A673 (cell line): Measurements from ENCODE around the gene FASTK. TPM values are rescaled to one million over a fixed set of nuclear protein-coding genes. Genes with fewer than 3 reads are reported as not detected.

ENCODE experiments used
- BruUV-seq: library from RNA; stranded (reverse); fragments of 400-500 nt; replicated peaks from 2 replicates; lab custom pipeline; 2021; lab: Mats Ljungman, UMichigan
- CTCF ChIA-PET: fragments of 300-600 bp; sonication (Branson Sonifier 250); formaldehyde crosslinking; loops from one replicate; lab custom pipeline; 2022; ENCODE audit warnings: antibody characterized with exemption; lab: Charles Lee
- POLR2A ChIA-PET: fragments of 300-600 bp; sonication (Branson Sonifier 250); formaldehyde crosslinking; loops from one replicate; lab custom pipeline; 2022; ENCODE audit warnings: antibody characterized with exemption; ENCODE audit not compliant: low non-redundant PET; lab: Charles Lee
- DNase-seq: peaks from one replicate; pipeline ENCODE4 v3.0.0-alpha.2; 2015; ENCODE audit warnings: low spot score
- H3K27ac ChIP-seq: fragments of 200-600 bp; sonication (generic); 2 replicates; pipeline ENCODE4 v1.5.1; 2016; ENCODE audit warnings: mixed run types, low read depth, mild to moderate bottlenecking, mixed read lengths, antibody characterized with exemption, low read length; ENCODE audit not compliant: poor library complexity, severe bottlenecking
- H3K27me3 ChIP-seq: fragments of 200-600 bp; sonication (generic); replicated peaks from 2 replicates; pipeline ENCODE4 v1.6.1; 2017; ENCODE audit warnings: mixed run types, low read depth, mild to moderate bottlenecking, mixed read lengths, antibody characterized with exemption, low read length; ENCODE audit not compliant: insufficient read depth, poor library complexity
- H3K36me3 ChIP-seq: fragments of 200-600 bp; sonication (generic); 2 replicates; pipeline ENCODE4 v1.6.1; 2016; ENCODE audit warnings: mixed run types, mild to moderate bottlenecking, mixed read lengths, antibody characterized with exemption, low read length; ENCODE audit not compliant: insufficient read depth, poor library complexity, severe bottlenecking
- H3K4me1 ChIP-seq: fragments of 200-600 bp; sonication (generic); 2 replicates; pipeline ENCODE4 v1.6.1; 2017; ENCODE audit warnings: mixed run types, mild to moderate bottlenecking, mixed read lengths, antibody characterized with exemption, low read length; ENCODE audit not compliant: insufficient read depth, poor library complexity, severe bottlenecking
- H3K4me3 ChIP-seq: fragments of 200-600 bp; sonication (generic); 2 replicates; pipeline ENCODE4 v1.5.1; 2016; ENCODE audit warnings: low read depth, mixed run types, mild to moderate bottlenecking, mixed read lengths, low read length; ENCODE audit not compliant: poor library complexity, severe bottlenecking
- H3K9me3 ChIP-seq: fragments of 200-600 bp; sonication (generic); 2 replicates; pipeline ENCODE4 v1.6.1; 2016; ENCODE audit warnings: mixed run types, low read depth, mild to moderate bottlenecking, mixed read lengths, antibody characterized with exemption, low read length; ENCODE audit not compliant: poor library complexity, severe bottlenecking
- CTCF ChIP-seq: fragments of 300-800, 200-600 bp; sonication (generic); conservative IDR thresholded peaks from 2 replicates; pipeline ENCODE4 v1.5.1; 2017; ENCODE audit warnings: low read depth, mild to moderate bottlenecking, antibody characterized with exemption, low read length, moderate library complexity, mixed read lengths
- EZH2 ChIP-seq: fragments of 200-600 bp; sonication (generic); IDR thresholded peaks from 2 replicates; pipeline ENCODE4 v1.6.1; 2017; ENCODE audit warnings: borderline replicate concordance, low read depth, mild to moderate bottlenecking, mixed read lengths, antibody characterized with exemption, low read length; ENCODE audit not compliant: poor library complexity, severe bottlenecking
- intact Hi-C: fragments of 100-400 bp; cut with micrococcal nuclease; formaldehyde crosslinking; loops from one replicate; pipeline ENCODE4 v1.10.0; 2022; ENCODE audit not compliant: unreplicated experiment
- total RNA-seq: library from RNA; stranded (reverse); gene quantifications from 2 replicates; pipeline ENCODE4 v1.2.3, GENCODE V29; 2021

FASTK gene
- total RNA-seq, 1 experiment from 2014 or later = 80.5 TPM

GRCh38 chr7:151099486-151100211, 19.0 kb upstream of the FASTK start:
- intact Hi-C loops = no loop called here
- POLR2A ChIA-PET = no interaction called here
- CTCF ChIA-PET = no interaction called here
- no peak for DNase-seq
- Histone ChIP-seq H3K9me3 (no peaks in the 10 kb centered on the region), H3K4me1 (no peaks in the 10 kb centered on the region), H3K36me3 (no peaks in the 10 kb centered on the region), H3K4me3 (no peak overlapping the region), H3K27ac (no peak overlapping the region), H3K27me3 (no peaks in the 10 kb centered on the region)
- BruUV-seq = no TSS peak
- TF ChIP-seq EZH2 (no peak), CTCF (no peak)

GRCh38 chr7:151095828-151096475, 15.3 kb upstream of the FASTK start:
- Histone ChIP-seq H3K27ac (no peak overlapping the region), H3K9me3 (no peaks in the 10 kb centered on the region), H3K27me3 (no peaks in the 10 kb centered on the region), H3K36me3 (peaks cover 5% of the 10 kb centered on the region), H3K4me1 (no peaks in the 10 kb centered on the region), H3K4me3 (no peak overlapping the region)
- intact Hi-C loops = no loop called here
- TF ChIP-seq CTCF (no peak), EZH2 (no peak)
- POLR2A ChIA-PET = interaction anchor here (0.7 kb wide), 1 partner anchor 12 kb away, joined by 9 read pairs; no protein-coding TSS in a partner anchor
- CTCF ChIA-PET = no interaction called here
- no peak for DNase-seq
- no TSS peak for BruUV-seq

DNA sequence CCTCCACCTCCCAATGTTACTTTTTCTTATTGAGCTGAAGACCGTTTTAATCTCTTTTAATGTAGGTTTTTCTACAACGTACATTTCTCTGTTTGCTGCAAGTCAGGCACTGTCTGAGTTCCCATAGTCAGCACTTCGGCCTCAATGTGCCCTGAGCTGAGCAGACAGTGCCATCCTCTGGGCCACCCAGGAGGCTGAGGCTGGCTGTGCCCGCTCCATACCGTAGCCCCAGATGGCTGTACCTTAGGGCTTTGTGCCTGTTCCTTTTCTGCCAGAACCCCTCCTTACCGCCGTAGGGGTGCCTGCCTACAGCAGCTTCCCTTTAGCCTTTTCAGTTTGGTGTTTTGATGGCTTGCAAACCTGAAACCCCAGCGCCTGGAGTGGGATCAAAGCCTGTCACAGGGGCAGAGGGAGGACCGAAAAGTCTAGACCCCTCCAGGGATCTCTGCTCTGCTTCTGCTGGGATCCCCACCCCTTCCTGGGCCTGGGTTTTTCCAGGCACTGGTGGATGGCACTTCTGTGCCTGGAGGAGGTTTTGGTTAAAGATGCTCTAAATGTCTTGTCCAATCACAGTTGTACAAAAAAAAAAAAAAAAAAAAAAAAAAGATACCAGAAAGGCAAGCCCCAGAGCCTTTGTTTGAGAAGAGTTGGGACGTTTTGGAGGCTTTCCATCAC, 14.7 kb upstream of the FASTK start:
- CTCF ChIA-PET = interaction anchor here (0.5 to 0.6 kb wide), 2 partner anchors 20 to 30 kb away, joined by 4 to 5 read pairs; no protein-coding TSS in a partner anchor
- POLR2A ChIA-PET = interaction anchor here (0.7 kb wide), 1 partner anchor 13 kb away, joined by 9 read pairs; no protein-coding TSS in a partner anchor
- BruUV-seq = no TSS peak

More for the DNA sequence above, 14.7 kb upstream of the FASTK start:
- H3K9me3 ChIP-seq = no peaks in the 10 kb centered on the region
- TF ChIP-seq EZH2 (no peak), CTCF (no peak)
- H3K4me3 ChIP-seq = no peak overlapping the region
- intact Hi-C loops = no loop called here
- H3K36me3 ChIP-seq = peaks cover 5% of the 10 kb centered on the region
- H3K4me1 ChIP-seq = no peaks in the 10 kb centered on the region
- no peak overlapping the region for H3K27ac ChIP-seq
- no peak for DNase-seq
- no peaks in the 10 kb centered on the region for H3K27me3 ChIP-seq
